EH (cell line): ENCODE measurements around the gene NEK4.

Experiments
- DNase-seq: peaks from one replicate; pipeline ENCODE4 v3.0.0-alpha.2; 2015; ENCODE audit warnings: low read depth

The NEK4 gene

DNA sequence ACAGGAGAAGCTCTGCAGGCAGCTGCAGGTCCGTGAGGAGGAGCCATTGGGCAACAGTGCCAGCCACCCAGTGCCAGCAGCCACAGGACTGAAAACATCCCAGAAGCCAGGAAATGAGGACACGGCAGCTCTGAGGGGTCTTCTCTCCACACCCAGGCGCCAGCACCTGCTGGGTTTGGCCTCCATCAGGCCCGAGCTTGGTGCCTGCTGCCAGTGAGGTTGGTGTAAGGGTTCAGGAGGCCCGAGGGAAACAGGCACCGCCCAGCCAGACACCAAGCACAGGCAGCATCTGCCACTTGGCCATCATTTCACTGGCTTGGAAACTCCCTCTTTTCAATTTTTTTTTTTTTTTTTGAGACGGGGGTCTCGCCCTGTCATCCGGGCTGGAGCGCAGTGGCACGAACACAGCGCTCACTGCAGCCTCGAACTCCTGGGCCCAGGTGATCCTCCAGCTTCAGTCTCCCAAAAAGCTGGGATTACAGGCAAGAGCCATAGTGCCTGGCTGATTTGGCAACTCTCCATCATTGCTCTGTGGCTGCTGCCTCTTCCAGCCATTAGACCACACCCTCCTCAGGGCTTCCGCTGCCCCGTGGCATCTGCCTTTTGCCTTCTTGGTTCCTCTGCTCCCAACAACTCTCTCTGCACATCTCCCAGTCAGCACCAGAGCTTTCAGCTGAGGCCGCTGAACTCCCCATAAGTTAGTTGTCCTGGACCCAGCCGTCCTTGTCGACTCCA lies 22.4 kb upstream of the NEK4 start:
- peak; percentile 53 for DNase-seq

DNA sequence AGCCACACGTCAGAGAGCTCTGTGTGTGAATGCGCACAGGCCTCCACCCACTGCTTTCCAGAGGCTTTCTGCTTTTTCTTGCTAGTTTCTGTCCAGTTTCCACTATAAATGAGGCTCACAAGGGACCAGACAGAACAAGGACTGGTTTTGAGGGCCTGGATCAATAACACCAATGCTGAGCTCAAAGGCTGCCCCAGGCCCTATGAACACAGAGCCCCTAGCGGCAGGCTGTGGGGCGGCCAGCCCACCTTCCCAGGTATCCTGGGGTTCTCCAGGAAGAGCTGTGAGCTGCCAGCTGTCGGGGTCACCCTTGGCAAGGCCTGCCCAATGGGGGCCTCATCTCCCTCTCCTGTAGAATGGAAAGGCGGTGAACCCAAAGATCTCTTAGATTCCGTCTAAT lies 21.7 kb upstream of the NEK4 start:
- DNase-seq = no peak

DNA sequence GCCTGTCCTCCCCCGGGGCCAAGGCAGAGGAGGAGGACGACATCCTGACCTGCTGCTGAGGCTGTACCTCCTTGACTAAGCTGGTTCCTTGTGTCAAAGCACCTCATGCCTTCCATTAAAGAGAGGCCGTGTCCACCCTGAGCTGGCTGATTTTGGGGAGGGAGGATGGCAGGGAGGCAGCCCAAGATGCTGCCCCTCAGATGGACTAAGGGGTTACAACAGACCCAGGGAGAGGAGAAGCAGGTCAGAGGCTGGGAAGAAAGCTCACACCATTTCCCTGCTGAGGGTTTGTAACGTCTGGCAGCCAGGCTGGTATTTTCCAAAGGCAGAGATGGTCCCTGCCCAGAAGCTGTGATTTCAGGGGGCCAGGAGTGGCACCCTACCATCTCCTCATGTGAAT lies 21.2 kb upstream of the NEK4 start:
- no peak for DNase-seq

DNA sequence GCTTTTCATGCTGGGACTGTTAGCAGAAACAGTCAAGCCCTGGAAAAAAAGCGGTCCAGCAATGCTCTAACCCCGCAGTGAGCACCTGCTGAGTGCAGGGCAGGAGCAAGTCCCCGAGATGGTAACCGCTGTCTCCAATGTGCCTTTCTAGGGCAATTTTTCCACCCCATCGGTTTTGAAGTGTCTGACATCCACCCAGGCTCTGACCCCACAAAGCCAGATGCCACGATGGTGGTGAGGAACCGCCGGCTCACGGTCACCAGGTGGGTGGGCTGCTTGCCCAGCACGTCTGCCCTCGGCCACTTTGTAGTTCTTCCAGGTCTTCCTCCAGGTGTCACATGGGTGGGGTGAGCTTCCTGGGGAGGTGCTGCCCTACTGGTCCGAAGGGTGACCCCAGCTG lies 20.6 kb upstream of the NEK4 start:
- DNase-seq = no peak

DNA sequence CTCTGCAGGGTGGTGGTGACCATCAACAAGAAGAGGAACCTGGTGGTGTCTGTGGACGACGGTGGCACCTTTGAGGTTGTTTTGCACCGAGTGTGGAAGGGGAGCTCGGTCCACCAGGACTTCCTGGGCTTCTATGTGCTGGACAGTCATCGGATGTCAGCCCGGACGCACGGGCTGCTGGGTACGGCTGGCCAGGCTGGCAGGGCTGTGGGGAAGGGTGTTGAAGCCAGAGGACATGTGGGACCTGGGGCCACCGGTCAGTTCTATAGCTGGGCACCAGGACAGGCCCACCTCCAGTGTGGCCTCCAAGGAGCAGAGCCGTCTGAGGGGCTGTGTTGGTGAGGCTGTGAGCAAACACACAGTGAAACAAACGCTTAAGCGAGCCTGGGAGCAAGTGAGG lies 20.0 kb upstream of the NEK4 start:
- no peak for DNase-seq

DNA sequence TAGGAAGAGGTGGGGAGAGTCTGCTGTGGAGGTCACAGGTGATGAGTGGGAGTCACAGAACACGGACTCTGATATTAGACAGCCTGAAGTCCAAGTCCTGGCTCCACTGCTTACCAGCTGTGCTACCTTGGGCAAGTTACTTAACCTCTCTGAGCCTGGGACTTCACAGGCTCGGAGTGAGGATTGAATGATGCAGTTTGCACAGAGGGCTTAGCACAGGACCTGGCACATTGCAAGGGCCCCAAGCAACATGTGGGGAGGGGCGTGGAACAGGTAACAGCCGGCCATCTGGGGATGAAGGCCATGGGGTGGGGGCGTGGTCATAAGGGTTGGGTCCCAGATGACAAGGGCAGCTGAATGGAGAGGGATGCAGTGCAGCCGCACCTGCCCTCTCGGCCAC lies 19.6 kb upstream of the NEK4 start:
- DNase-seq = no peak

DNA sequence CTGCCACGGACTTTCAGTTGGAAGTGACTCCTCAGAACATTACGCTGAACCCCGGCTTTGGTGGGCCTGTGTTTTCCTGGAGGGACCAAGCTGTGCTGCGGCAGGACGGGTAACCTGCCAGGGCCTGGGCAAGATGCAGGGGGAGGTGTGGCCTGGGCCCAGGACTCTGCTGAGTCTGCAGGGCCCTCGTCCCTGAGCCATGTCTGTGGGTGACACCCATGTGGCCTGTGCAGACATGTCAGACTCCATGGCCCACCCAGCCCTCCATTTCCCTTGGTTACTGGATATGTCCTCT lies 19.0 kb upstream of the NEK4 start:
- no peak for DNase-seq

DNA sequence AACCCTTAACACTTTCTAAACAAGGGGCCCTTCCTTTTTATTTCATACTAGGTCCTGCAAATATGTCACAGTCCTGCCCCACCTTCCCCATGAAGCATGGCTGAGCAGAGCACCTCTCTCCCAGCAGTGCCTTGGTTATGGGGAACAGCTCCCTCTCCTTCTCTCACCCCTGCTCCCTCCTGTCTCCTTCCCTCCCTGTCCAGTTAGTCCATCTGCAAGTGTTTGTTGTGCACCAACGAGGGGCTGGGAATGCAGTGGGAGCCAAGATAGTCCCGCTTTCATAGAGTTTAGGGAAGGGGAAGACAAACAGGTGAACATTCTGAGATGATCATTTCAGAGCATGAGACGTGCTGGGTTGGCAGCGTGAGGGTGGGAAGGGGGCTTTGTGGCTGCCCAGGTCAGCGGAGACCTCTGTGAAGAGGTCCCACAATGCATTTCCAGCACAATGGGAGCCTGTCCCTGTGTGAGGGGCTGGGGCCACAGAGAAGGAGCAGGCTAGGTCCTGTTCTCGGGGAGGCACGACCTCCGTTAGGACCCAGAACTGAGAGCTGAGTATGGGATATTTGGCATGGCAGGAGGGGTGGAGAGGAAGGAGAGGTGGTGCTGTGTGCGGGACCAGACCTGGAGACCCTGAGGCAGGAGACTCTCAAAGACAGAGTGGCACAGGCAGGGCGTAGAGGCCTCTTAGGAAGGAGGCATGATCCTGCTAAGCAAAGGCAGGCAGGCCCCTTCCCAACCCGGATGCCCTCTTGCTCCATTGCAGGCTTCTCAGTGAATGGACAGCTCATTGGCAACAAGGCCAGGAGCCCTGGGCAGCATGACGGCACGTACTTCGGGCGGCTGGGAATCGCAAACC lies 18.4 kb upstream of the NEK4 start:
- DNase-seq = no peak

DNA sequence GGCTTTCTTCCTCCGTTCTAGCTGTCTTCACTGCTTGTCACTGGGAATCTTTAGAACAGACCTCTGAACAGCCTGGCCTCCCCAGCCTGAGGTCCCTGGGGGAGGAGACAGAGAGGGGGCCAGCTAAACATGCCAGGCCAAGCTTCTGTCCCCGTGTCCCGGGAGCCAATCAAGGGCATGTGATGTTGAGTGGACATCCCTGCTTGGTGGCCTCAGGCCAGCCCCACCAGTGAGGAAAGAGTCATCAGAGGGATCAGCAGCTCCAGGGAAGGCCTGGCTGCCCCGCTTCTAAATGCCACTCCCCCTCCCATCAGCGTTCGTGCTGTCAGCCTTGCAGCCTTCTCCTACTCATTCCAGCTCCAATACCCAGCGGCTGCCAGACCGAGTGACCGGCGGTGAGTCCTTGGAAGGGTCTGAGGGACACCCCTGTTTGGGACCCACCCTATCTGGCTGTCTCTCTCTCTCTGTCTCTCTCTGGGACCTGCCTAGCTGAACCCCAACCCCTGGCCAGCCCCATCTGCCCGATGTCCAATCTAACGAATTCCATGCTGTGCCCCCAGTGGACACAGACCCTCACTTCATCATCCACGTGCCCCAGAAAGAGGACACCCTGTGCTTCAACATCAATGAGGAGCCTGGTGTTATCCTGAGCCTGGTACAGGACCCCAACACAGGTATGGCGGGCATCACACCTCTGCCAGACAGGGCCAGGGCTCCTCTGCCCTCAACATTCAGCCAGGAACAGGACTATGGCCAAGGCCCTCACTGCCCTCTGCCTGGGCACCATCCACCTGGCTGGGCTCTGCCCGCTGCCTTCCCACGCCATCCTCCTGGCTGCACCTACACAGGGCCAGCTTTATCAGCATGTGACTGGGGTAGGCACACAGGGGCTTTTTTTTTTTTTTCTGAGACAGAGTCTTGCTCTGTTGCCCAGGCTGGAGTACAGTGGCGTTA lies 17.2 kb upstream of the NEK4 start:
- peak; percentile 41 for DNase-seq

DNA sequence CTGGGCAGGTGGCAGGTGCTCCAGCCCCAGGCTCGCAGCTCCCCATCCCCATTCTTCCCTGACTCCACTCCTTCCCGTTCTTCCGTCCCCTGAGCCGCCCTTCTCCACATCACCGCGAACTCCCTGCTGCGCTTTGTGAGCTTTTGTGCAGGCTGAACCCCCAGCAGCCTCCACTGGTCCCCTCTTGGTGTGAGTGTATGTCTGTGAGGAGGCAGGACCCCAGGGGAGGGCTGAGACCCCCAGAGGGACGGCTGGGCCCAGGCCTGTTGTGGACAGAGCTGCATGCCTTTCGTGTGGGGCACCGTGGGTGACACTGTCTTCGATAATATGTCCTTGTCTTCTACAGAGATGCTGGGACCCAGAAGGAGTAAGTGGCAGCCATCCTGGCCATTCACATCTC lies 16.5 kb upstream of the NEK4 start:
- DNase-seq = no peak

DNA sequence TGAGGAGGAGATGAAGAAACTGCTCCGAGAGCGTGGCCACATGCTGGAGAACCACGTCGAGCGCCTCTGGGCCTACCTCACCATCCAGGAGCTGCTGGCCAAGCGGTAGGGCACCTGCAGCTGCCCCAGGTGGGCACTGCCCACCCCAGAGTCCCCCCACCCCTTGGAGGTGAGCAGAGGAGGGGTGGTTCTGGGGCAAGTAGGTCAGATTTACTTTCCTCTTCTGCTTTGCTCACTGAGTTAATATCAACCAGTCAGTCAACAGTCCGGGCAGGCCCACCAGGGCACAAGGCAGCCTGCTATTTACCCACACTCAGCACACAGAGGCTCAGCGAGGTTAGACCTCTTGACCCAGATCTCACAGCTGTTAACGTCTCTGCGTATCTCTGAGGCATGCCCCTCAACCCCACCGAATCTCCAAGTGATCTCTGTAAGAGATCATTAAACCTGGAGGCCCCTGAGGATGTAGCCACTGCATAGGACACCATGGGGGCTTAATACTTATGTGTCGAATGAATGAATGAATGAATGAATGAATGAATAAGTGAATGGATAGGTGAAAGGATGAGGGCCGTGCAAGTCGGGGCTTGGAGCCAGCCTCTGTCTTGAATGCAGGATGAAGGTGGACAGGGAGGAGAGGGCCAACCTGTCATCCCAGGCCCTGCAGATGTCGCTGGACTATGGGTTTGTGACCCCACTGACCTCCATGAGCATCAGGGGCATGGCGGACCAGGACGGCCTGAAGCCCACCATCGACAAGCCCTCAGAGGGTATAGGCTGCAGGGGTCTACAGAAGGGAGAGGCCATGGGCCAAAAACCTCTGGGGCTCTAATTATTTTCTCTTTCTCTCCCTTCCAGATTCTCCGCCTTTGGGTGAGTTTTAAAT lies 15.8 kb upstream of the NEK4 start:
- DNase-seq = no peak

DNA sequence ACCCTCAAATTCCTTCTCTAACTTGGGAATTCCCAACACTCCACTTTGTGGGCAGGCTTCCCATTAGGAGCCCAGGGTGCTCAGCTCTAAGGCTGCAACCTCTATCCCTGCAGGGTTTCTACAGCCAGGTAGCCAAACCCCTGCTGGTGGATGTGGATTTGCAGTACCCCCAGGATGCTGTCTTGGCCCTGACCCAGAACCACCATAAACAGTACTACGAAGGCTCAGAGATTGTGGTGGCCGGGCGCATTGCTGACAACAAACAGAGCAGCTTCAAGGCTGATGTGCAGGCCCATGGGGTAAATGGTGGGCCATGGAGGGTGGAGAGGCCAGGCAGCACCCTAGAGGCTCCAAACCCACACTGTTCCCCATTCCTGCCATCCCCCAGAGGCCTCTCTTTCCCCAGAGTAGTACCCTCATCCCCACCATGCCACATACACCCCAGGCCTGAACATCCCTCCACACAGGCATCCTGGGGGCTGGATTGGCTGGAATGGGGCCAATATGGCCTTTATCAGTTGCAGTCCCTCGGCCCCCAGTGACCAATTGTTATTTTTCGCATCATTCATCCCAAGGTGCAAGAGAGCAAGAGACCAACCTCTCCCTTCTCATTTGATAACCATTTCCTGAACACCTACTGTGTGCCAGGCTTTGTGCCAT lies 14.3 kb upstream of the NEK4 start:
- no peak for DNase-seq

DNA sequence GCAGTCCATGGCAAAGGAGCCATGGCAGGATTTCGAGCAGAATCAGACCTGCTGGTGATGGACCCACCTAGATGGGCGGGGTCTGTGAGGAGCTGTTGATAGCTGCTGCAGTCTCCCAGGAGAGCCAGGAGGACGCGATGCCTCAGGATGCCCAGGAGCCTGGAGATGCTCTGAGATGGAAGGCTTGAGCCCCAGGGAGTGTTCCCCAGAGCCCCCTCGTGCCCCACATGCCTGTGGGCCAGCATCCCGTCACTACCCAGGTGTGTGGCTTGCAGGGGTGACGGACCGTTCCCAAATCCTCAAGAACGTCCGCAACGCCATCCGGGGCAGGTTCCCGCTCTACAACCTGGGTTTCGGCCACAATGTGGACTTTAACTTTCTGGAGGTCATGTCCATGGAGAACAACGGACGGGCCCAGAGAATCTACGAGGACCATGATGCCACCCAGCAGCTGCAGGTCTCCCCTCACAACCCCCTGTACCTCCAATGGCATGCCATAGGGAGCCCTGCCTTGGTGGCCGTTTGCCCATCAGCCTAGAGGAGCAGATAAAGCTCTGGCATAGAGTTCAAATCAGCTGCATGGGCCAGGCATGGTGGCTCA lies 13.4 kb upstream of the NEK4 start:
- no peak for DNase-seq

DNA sequence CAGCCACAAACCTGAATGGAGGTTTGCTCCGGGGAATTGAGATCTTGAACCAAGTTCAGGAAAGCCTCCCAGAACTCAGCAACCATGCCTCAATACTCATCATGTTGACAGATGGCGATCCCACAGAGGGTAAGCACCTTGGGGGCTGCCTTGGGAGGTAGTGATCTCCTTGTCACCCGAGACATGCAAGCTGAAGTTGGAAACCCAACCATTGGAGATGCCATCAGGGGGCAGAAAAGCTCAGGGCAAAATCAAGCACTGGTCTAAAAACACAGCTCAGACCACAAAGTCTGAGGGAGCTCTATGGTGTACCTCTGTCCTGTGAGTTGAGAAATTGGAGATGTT lies 12.4 kb upstream of the NEK4 start:
- DNase-seq = peak; percentile 6

DNA sequence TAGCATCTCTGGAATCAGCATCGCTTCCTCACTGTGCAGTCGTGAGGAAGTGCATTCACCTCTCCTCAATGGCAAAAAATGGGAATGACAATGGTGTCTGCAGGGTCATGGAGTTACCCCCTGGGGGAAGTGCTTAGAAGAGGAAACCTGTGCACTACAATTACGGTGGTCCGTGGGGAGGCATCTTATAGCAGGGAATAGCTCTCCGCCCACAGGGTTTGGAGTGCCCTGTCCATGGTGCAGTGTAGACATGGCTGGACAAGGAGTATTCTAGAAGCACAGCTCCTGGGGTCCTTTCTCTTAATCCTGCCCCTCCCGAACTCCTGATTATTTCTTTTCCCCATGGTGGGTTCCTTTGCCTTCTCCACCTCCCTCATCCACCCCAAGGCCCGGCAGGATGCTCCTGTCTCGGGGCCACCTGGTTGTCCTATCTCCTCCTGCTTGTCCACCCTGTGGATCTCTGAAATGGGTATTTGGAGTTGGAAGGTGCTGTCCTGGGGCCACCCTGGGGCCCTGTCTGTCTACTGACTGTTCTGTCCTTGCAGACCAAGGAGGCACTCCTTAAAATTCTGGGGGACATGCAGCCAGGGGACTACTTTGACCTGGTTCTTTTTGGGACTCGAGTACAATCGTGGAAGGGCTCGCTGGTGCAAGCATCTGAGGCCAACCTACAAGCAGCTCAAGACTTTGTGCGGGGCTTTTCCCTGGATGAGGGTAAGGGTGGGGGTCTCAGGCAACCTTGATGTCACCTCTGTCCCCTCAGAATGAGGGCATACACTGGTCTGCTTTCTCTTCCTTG lies 11.9 kb upstream of the NEK4 start:
- DNase-seq = no peak

DNA sequence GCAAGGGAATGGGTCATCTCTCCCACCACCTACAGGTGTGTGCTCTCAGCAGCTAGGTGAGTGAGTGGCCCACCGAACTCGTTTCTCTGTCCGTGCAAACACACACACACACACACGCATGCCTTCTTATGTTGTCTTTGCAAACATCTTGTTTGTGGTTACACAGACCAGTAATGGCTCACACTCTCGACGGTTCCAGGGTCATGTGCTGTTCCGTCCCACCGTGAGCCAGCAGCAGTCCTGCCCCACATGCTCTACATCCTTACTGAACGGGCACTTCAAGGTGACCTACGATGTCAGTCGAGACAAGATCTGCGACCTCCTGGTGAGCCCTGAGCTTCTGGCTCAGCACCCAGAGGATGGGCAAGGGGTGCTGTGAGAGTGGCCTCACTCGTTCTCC lies 11.0 kb upstream of the NEK4 start:
- DNase-seq = no peak

DNA sequence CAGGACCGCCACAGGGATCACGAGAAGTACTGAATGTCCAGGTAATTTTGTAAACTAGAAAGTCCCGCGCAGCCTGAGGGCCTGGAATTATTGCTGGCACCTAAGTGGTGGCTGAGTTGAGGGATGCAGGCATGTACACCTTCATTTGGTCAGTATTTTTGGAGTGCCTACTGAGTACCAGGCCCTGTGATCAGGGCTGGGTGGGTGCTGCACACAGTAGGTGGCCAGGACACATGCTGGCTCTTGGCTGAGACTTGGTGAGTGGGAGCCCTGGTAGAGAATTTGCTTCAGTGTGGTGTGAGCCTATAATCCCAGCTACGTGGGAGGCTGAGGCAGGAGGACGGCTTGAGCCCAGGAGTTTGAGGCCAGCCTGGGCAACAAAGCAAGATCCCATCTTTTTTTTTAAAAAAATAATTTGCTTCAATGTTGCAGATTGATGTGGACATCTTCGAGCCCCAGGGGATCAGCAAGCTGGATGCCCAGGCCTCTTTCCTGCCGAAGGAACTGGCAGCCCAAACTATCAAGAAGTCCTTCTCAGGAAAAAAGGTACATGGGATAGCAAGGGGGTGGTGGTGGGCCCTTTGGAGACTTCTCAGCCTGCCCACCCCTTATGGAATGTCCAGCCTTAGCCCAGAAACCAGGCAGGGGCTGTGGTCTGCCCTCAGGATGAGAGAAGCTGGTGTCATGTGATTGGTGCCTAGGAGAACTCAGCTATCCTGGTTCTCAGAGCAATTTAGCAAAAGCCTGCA lies 9.3 kb upstream of the NEK4 start:
- DNase-seq = no peak

DNA sequence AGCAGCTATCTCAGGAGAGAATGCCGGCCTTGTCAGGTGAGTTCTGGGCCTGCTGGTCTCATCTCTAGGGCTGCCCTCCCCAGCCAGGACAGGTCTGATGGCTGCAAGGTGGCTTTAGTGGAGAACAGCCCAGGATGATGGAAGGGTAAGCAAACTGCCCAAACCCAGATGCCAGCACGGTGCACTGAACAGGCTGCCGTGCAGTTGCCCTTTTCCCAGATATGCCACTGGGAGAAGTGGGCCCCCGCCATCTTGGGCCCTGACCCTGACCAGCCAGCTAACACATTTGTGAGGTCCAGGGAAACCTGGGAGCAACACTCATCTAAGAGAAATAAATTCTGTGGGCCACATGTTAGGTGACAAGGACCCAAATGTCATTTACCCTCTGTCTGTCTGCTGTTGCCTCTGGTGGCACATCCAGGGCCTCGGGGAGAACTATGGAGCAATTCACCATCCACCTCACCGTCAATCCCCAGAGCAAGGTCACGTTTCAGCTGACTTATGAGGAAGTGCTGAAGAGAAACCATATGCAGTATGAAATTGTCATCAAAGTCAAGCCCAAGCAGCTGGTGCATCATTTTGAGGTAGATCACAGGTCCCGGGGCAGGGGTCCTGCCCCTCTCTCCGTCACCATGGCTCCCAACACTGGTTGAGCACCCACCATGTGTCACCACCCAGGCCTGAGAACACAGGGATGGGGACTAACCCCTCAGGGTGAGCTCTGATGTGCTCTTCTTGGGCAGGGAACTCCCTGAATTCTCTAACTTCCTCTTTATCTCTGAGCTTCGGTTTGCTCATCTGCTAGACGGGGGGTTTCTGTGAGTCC lies 8.5 kb upstream of the NEK4 start:
- no peak for DNase-seq
